AG04449 (cell line): Measurements from ENCODE around the gene NSMF.

Experiments used
- CTCF ChIA-PET: fragments of 350-600 bp; formaldehyde crosslinking; extraction: SDS; loops from one replicate; lab custom pipeline; 2021; ENCODE audit warnings: antibody characterized with exemption; lab: Yijun Ruan, JAX
- POLR2A ChIA-PET: fragments of 400-600, 350-600 bp; formaldehyde crosslinking; extraction: SDS; loops from one replicate; lab custom pipeline; 2020; ENCODE audit warnings: antibody characterized with exemption, inconsistent platforms; lab: Yijun Ruan, JAX
- DNase-seq: peaks from one replicate; pipeline ENCODE4 v3.0.0-alpha.2; 2010; ENCODE audit warnings: low read depth, low spot score
- H3K4me3 ChIP-seq: 2 replicates; pipeline ENCODE4 v1.5.1; 2011; ENCODE audit warnings: low read depth, mild to moderate bottlenecking, control low read depth, low read length
- CTCF ChIP-seq: IDR thresholded peaks from one replicate; pipeline ENCODE4 v1.5.1; 2011; ENCODE audit warnings: mild to moderate bottlenecking, moderate library complexity, low read length, control low read depth, inconsistent platforms; ENCODE audit not compliant: insufficient read depth; ENCODE audit errors: missing control alignments

The NSMF gene

GRCh38 chr9:137459601-137460362, 648 bp upstream of the NSMF start:
- no peak for TF ChIP-seq CTCF
- ChIA-PET POLR2A (interaction anchor here (0.7 to 1.5 kb wide), 4 partner anchors 11 to 219 kb away, joined by 4 read pairs; no protein-coding TSS in a partner anchor), CTCF (interaction anchor here (1.0 kb wide), 1 partner anchor 16 kb away, joined by 3 read pairs; no protein-coding TSS in a partner anchor)
- peak overlapping the region; percentile 47 for H3K4me3 ChIP-seq
- no peak for DNase-seq

GRCh38 chr9:137458194-137459151, 661 bp downstream of the NSMF start:
- ChIA-PET POLR2A (interaction anchor here (1.0 kb wide), 1 partner anchor 94 kb away, joined by 4 read pairs; no protein-coding TSS in a partner anchor), CTCF (interaction anchor here (0.8 to 1.0 kb wide), 2 partner anchors 11 to 14 kb away, joined by 3 read pairs; no protein-coding TSS in a partner anchor)
- TF ChIP-seq CTCF: no peak
- H3K4me3 ChIP-seq: peak overlapping the region; percentile 70
- no peak for DNase-seq

GRCh38 chr9:137457406-137458193, 1.5 kb downstream of the NSMF start:
- peak overlapping the region; percentile 70 for H3K4me3 ChIP-seq
- TF ChIP-seq CTCF: no peak
- POLR2A ChIA-PET: interaction anchor here (1.1 kb wide), 1 partner anchor 34 kb away, joined by 3 read pairs; the partner anchor contains the start of genes EXD3 and NOXA1
- DNase-seq: no peak
- CTCF ChIA-PET: interaction anchor here (0.8 to 5.3 kb wide), 5 partner anchors 10 to 77 kb away, joined by 3 to 25 read pairs (median 3); partner anchors contain the start of genes EXD3 and NOXA1

- DNase-seq: no peak
- POLR2A ChIA-PET: interaction anchor here (1.1 kb wide), 1 partner anchor 34 kb away, joined by 3 read pairs; the partner anchor contains the start of genes EXD3 and NOXA1
- no peak for TF ChIP-seq CTCF
- CTCF ChIA-PET: interaction anchor here (0.9 to 5.3 kb wide), 4 partner anchors 10 to 78 kb away, joined by 3 to 25 read pairs (median 4); partner anchors contain the start of genes EXD3 and NOXA1
- H3K4me3 ChIP-seq: peak overlapping the region; percentile 15
Observed at GRCh38 chr9:137456864-137457405, 2.2 kb downstream of the NSMF start.

- ChIA-PET POLR2A (interaction anchor here (1.1 kb wide), 1 partner anchor 33 kb away, joined by 3 read pairs; the partner anchor contains the start of genes EXD3 and NOXA1), CTCF (interaction anchor here (1.1 to 5.3 kb wide), 3 partner anchors 11 to 78 kb away, joined by 3 to 25 read pairs (median 4); partner anchors contain the start of genes EXD3 and NOXA1)
- DNase-seq: no peak
- H3K4me3 ChIP-seq: peak overlapping the region; percentile 15; the same call in 1 of the 2 replicates
- no peak for TF ChIP-seq CTCF
Observed at GRCh38 chr9:137456061-137456863, 2.9 kb downstream of the NSMF start.
